KOPT-K1 (cell line): ENCODE results near the gene CALML6.

Experiments
- H3K27ac ChIP-seq: fragments of 200-600 bp; sonication (generic); 2 replicates; pipeline ENCODE4 v1.5.1; 2016; ENCODE audit warnings: antibody characterized with exemption, mild to moderate bottlenecking, low read depth, low read length; ENCODE audit not compliant: poor library complexity, severe bottlenecking
- H3K36me3 ChIP-seq: fragments of 200-600 bp; sonication (generic); 2 replicates; pipeline ENCODE4 v1.5.1; 2017; ENCODE audit warnings: antibody characterized with exemption, mild to moderate bottlenecking, low read length, moderate library complexity; ENCODE audit not compliant: insufficient read depth
- H3K9me3 ChIP-seq: fragments of 200-600 bp; sonication (generic); 2 replicates; pipeline ENCODE4 v1.5.1; 2017; ENCODE audit warnings: antibody characterized with exemption, low read length, mild to moderate bottlenecking; ENCODE audit not compliant: insufficient read depth, poor library complexity, severe bottlenecking

The CALML6 gene

GRCh38 chr1:1938613-1939295, 23.7 kb downstream of the CALML6 start:
- no peak overlapping the region for H3K27ac ChIP-seq
- peaks cover 9% of the 10 kb centered on the region for H3K9me3 ChIP-seq
- H3K36me3 ChIP-seq: no peaks in the 10 kb centered on the region

- Histone ChIP-seq H3K27ac (no peak overlapping the region), H3K9me3 (peaks cover 1% of the 10 kb centered on the region)
Observed at GRCh38 chr1:1939296-1940122, 24.4 kb downstream of the CALML6 start.

DNA sequence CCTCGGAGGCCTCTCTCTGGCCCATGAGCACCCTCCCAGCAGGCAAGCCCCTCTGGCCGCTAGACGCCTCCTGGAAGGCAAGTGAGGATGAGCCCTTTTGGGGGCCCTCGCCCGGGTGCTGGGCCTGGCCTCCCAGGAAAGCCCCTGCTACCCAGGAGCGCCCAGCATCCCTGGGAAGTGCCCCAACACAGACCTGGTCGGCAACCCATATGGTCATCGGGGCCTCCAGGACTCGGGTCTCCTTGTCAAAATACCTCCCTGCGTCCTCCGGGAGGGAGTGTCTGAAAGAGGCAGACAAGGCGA, 25.0 kb downstream of the CALML6 start:
- H3K9me3 ChIP-seq: no peaks in the 10 kb centered on the region
- no peaks in the 10 kb centered on the region for H3K36me3 ChIP-seq
- no peak overlapping the region for H3K27ac ChIP-seq

More at GRCh38 chr1:1939296-1940122, 24.4 kb downstream of the CALML6 start:
- no peaks in the 10 kb centered on the region for H3K36me3 ChIP-seq

DNA sequence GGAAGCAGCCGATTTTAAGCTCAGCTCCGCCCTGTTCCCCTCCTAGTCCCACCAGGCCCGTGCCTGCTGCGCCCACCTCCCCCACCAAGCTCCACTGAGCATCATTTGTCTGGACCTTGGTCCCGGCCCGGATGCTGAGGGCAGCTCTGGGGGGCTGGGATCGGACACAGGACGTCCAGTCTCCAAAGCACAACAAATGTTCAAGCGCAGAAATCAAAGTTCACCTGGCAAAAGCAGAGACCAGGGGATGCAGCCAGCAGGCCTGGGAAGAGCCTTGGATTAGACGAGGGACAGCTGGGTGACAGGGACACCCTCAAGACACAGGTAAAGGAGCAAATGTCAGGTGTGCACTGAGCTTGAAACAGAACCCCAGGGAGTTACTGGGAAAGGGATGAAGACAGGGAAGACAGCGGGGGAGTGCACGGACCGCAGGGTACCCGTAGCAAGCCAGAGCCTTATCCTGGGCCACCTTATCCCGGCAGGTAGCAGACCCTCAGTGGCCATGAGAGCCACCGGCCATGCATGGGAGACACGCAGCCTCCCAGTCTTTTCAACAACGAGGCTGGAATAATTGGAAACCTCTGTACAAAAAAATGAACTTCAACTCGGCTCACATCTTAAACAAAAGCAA, 26.3 kb downstream of the CALML6 start:
- no peaks in the 10 kb centered on the region for H3K9me3 ChIP-seq

DNA sequence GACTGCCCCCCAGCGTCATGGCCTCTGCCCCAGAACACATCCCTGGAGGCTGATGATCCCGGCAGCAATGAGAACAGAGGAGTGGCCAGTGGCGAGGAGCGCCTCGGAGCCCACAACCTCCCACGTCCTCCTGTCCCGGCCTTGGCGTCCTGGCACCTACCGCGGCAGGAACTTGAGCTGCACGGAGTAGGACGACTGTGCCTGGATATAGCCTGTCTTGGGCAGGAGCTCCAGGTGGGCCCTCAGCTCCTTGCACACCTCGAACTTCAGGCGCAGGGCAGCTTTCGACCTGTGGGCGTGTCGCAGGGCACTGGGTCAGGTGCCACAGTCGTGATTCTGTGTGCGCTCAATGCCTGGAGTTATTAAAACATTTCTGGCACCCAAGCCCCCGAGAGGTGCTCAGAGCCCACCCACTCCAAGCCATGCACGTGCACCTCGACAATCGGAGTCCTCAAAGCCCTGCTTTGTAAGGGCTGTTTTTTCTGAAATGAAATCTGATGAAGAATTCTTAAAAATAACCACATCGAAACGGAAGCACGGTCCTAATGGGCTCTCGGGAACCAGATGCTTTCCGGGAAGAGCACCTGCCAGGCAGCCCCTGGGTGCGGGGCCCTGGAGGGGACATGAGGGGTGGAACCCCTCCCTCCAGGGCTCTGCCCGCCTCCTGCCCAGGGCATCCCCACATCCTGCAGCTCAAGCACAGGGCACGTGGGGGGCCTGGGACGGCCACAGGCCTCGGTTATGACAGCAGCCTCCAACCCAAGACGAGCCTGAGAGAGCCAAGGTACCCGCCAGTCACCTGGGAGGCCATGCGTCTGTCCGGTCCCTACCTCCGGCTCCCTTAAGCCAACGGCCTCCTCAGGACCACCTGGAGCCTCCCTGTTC, 27.1 kb downstream of the CALML6 start:
- H3K36me3 ChIP-seq: no peaks in the 10 kb centered on the region
- H3K27ac ChIP-seq: no peak overlapping the region
- no peaks in the 10 kb centered on the region for H3K9me3 ChIP-seq

More for the DNA sequence above, 26.3 kb downstream of the CALML6 start:
- H3K36me3 ChIP-seq: no peaks in the 10 kb centered on the region
- no peak overlapping the region for H3K27ac ChIP-seq

DNA sequence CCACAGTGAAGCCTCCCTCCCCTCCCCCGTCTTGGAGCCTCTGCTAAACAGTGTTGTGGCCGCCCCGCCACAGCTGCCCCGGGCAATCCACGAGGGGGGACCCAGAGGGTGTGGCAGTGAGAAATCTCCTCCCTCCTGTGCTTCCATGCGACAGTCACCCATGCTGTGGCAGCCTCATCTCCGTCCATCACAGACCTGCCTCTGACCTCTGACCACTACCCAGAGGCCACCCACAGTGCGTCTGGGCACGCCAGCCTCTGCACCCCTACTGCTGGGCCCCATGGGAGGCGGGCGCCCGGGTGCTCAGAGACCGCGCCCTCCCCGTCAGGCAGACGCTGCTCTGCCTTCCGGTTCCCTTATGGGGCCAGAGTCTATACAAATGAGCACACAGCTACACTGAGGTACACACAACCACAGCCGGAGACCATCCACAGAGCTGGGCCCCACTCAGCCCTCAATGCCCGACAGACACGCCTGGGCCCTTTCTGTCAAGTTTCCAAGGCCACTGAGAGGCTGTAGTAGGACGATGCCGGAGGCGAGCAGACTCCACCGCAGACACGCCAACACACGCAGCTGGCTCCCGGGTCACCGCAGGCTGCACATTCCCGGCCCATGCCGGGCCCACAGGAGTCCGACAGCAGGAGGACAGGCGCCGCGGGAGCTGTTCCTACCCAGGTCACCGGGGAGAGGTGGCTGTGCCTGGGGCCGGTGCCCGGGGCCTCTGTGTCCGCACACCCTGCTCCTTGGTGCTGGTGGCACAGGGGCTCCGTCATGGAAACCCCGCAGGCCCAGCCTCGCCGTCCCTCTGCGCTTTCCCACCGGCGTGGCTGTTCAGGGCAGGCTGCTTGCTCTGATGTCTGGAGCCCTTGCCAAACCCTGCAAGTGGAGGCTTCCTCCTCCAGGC, 27.9 kb downstream of the CALML6 start:
- Histone ChIP-seq H3K9me3 (no peaks in the 10 kb centered on the region), H3K36me3 (no peaks in the 10 kb centered on the region), H3K27ac (no peak overlapping the region)

GRCh38 chr1:1943834-1944570, 28.9 kb downstream of the CALML6 start:
- no peak overlapping the region for H3K27ac ChIP-seq

GRCh38 chr1:1945782-1946393, 30.8 kb downstream of the CALML6 start:
- no peak overlapping the region for H3K27ac ChIP-seq
- H3K9me3 ChIP-seq: peaks cover 4% of the 10 kb centered on the region
- no peaks in the 10 kb centered on the region for H3K36me3 ChIP-seq

More at GRCh38 chr1:1943834-1944570, 28.9 kb downstream of the CALML6 start:
- Histone ChIP-seq H3K9me3 (no peaks in the 10 kb centered on the region), H3K36me3 (no peaks in the 10 kb centered on the region)

DNA sequence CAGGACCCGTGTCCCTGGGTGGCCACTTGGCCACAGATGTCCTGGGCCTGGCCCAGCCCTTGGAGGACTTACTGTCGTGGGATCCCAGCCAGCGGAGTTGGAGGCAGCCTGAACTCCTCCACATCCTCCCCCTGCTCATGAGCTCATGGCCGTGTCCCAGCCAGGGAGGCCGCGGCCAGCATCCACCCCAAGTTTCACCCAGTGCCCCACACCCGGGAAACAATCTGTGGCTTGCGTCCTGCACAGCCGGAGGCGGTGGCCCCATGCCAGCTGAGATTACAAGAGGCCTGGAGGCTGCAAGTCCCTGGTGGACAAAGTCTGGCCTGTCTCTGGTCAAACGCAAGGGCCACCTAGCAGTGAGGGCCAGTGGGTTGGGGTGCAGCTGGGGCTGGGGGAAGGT, 31.5 kb downstream of the CALML6 start:
- Histone ChIP-seq H3K36me3 (no peaks in the 10 kb centered on the region), H3K9me3 (peaks cover 10% of the 10 kb centered on the region), H3K27ac (no peak overlapping the region)

DNA sequence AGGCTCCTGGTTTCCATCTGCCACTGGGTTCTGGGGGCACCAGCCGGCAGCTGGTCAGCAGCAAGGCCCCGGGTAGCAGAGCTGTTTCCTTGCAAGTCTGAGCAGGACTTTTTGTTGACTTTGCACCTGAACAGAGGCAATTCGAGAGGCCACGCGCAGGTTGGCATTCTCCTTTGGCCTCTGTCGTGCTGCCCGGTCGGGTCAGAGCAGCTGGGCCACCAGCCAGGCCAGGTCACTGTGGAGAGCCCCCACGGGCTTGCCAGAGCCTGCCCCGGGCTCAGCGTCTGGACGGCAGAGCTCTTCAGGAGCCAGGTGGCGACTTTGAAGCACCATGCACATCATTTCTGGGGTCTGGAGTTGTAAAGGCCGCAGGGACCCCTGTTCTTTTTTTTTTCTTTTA, 32.4 kb downstream of the CALML6 start:
- peaks cover 11% of the 10 kb centered on the region for H3K9me3 ChIP-seq
- no peaks in the 10 kb centered on the region for H3K36me3 ChIP-seq
- H3K27ac ChIP-seq: no peak overlapping the region

- no peaks in the 10 kb centered on the region for H3K36me3 ChIP-seq
- peaks cover 11% of the 10 kb centered on the region for H3K9me3 ChIP-seq
- H3K27ac ChIP-seq: no peak overlapping the region
Observed at GRCh38 chr1:1948783-1949182, 33.7 kb downstream of the CALML6 start.

DNA sequence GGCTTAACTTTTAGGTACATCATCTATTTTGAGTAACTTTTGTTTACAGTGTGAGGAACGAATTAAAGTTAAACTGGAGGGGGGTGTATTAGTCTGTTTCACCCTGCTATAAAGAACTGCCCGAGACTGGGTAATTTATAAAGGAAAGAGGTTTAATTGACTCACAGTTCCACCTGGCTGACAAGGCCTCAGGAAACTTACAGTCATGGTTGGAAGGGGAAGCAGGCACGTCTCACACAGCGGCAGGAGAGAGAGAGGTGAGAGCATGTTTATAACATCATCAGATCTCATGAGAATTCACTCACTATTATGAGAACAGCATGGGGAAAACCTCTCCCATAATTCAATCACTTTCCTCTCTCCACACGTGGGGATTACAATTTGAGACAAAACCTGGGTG, 35.9 kb downstream of the CALML6 start:
- Histone ChIP-seq H3K9me3 (peaks cover 11% of the 10 kb centered on the region), H3K27ac (no peak overlapping the region), H3K36me3 (no peaks in the 10 kb centered on the region)

GRCh38 chr1:1954015-1954414, 39.0 kb downstream of the CALML6 start:
- Histone ChIP-seq H3K36me3 (no peaks in the 10 kb centered on the region), H3K9me3 (peaks cover 11% of the 10 kb centered on the region), H3K27ac (no peak overlapping the region)
